Stimulated activated CD4-positive, alpha-beta T cell treated with anti-CD3 and anti-CD28 coated beads, Interleukin-1b, Interleukin-23, amount 100 ng/mL, for 48 hours (primary cell): ENCODE data around the gene GNAI1.

Experiments used
- DNase-seq: peaks from one replicate; pipeline ENCODE4 v3.0.0-alpha.2; 2020

The GNAI1 gene

DNA sequence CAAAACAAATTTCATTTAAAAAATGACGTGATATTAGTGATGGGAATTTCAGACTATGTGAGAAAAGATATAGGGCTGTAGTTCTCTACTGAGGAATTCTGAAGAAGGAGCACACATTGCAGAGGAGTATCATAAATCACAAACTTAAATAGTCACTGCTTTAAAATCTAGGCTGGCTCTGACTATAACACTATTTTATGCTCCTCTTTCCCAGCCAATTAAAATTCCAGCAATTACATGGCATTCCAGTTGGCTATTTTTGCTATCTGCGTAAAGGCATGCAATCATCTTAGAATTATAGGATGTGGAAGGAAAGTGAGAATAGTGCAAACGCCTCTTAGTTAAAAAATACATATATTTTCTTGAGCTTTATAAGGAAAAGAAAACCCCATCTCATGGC is 123.1 kb downstream of the GNAI1 start:
- no peak for DNase-seq

DNA sequence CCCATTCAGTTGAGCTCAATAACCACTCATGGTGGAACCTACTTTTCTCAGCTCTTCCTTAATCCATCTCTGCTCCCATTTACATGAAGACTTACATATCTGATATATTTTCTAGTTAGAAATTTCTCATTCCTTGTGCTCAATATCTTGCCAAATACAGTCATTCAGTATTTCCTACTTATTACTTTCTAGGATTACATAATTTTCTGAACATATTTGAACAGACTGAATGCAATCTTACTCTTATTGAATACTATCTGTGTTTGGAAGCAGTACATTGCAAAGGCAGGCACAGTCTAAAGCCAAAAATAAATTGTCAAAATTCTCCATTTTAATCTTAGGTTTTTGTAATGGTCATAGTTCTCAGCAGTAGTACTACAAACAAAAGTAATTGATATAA is 126.0 kb downstream of the GNAI1 start:
- DNase-seq = no peak

DNA sequence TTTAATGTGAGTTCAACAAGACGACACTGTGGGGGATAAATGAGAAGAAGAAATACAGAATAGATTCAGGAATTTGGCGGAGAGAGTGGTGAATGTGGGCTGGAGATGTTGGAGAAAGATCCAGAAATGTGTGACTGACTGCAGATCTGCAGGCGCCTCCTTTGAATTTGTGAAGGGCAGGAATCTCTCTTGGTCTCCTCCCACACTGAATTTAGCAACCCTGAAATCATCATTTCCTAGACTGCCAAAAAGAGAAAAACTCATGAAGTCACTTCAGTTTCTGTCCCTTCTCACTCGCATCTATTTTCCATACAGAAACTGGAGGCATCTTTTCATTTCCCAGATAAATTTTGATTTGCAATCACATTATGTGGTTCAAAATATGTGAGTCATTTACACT is 128.7 kb downstream of the GNAI1 start:
- DNase-seq = no peak

DNA sequence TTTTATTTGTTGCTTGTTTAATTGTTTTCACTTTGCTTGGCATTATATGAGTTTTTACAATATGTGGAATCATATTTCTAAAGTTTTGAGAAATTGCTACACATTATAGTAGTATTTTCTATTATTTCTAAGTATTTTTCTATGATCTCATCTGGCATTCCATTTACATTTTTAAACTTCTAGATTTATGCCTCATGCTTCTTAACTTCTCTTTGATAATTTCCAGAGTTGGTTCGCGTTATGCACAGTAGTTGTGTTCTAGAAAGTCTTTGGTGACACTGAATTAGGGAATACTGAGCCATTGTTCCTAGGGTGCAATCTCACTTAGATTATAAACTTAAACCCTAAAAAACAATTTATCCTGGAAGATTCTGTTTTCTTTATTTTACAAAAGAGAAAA is 129.2 kb downstream of the GNAI1 start:
- no peak for DNase-seq

DNA sequence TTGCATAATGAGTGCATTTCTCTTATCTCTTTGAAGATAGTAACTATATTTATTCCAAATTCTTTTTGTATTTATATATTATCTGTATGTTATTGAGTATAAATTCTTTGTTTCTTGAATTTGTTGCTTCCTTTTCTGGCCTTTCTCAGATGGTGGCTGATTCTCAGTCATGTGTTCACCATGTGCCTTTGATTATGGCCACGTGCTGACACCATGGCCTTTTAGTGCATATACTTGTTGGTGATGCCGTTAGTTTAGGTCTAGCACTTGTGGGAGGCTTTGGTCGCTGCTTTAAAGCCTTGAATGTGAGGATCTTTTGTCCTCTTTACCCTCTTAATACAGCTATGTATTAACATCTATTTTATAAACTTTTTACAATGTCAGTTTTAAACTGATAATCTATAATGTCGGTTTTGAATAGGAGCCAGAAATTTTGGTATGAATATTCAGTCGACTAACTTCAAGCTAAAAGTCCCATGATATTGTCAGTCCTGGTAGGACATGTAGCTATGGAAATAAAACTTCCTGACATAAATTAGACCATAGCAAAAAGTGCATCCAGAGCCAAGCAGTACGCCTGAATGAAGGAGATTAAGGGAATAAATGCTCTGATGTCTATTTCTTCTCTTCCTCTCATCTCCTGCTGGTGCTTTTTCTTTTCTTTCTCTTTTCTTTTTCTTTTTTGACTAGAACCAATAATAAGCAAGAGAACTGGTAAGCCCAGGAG is 130.3 kb downstream of the GNAI1 start:
- no peak for DNase-seq

DNA sequence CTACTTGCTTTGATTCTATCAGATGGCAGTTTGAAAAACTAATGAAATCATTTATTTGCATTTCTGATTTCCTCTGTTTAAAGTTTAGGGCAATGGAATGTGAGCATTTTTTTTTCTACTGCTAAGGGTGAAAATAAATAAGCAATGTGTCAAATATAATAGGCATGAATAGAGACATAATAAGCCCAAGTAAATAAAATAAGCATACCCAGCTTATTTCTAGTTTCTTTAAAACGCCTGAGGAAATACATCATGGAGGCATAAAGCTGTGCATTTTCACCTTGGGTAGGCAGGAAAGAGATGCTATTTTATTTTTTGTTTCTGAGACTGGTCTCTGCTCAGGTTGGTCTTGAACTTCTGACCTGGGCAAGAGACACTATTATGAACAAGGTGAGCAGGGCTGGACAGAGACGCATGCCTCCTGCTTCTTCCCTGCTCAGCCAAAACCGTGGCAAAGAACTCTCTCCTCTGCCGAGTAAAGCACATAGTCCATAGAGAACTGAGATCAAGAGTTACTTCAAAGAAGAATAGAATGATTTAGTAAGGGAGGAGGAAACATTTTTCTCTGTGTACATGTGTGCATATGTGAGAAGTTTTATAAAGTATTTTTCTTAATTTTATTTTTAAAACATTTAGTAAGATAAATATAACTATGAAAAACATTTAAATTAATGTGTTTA is 138.1 kb downstream of the GNAI1 start:
- DNase-seq = no peak

DNA sequence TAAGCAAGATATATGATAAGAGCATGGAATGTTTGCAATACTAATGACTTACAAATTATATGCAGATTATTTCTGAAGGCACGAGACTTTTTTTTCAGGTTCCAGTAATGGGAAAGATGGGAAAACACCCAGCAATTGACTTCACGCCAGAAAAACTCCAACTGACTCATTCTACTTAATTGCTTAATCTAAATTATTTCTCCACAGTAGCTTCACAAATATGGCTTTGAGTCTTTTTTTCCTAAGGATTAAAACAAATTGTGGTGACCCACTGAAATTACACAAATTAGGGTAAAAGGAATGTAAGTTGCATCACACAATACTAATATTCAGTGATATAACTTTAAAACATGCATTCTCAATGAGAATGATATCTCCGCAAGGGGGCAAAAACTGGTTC is 138.7 kb downstream of the GNAI1 start:
- no peak for DNase-seq

DNA sequence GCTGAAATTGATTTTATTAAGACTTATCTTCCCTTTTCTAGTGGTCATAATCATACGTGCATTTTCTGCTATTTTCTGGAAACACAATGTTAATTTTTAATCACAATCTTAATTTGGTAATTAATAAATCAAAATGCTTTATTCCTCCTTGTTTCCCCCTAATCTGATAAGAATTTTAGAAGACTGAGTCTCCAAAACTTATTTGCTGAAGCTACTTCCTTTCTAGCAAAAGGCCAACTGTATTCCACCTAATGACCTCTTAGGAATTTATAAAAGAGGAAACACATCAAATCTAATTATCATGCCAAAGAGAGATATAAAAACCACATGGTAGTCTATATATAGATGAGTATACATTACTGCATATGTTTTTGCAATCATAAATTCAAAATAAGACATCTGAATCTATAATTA is 140.6 kb downstream of the GNAI1 start:
- DNase-seq = no peak
